CMK (cell line): Measurements from ENCODE around the gene NRM.
"Not testable (repeated sequence)": the region's sequence is repeated elsewhere in the genome, so short reads cannot be mapped to it uniquely, and the experiment has no call there.

ENCODE experiments used
- DNase-seq: peaks from one replicate; pipeline ENCODE4 v3.0.0-alpha.2; 2010; ENCODE audit warnings: low read depth

NRM gene

GRCh38 chr6:30664994-30665767 is 25.6 kb downstream of the NRM start:
- DNase-seq, result no peak

GRCh38 chr6:30657922-30658321 is 32.9 kb downstream of the NRM start:
- not testable (repeated sequence) for DNase-seq

- no peak for DNase-seq
These were observed 33.3 kb downstream of the NRM start for GRCh38 chr6:30657454-30657853.

GRCh38 chr6:30656513-30656912 is 34.3 kb downstream of the NRM start:
- DNase-seq, result no peak

- no peak for DNase-seq
These were observed 35.1 kb downstream of the NRM start for GRCh38 chr6:30655743-30656094.

- DNase-seq, result no peak
These were observed 35.7 kb downstream of the NRM start for GRCh38 chr6:30654798-30655742.

GRCh38 chr6:30651143-30651542 is 39.6 kb downstream of the NRM start:
- DNase-seq, result no peak

- DNase-seq, result peak; percentile 75
These were observed 43.3 kb downstream of the NRM start for GRCh38 chr6:30647242-30648116.

GRCh38 chr6:30646450-30647241 is 44.1 kb downstream of the NRM start, which contains the start of gene C6orf136:
Gene C6orf136 (plus strand): TSS chr6:30647133. CDS start chr6:30647232, 99 bp downstream.
- no peak for DNase-seq

- no peak for DNase-seq
These were observed 44.8 kb downstream of the NRM start for GRCh38 chr6:30645989-30646388.

- DNase-seq, result no peak
These were observed 46.0 kb downstream of the NRM start for GRCh38 chr6:30644769-30645168.

GRCh38 chr6:30643656-30644055 is 47.1 kb downstream of the NRM start:
- no peak for DNase-seq

- no peak for DNase-seq
These were observed 49.7 kb downstream of the NRM start for GRCh38 chr6:30641048-30641447.

GRCh38 chr6:30640481-30640880 is 50.3 kb downstream of the NRM start:
- no peak for DNase-seq
